Stimulated activated CD8-positive, alpha-beta memory T cell treated with anti-CD3 and anti-CD28 coated beads, Interleukin-4, amount 100 ng/mL, for 4 hours (primary cell): ENCODE results near the gene ARPC5.
"Not testable (repeated sequence)": the region's sequence is repeated elsewhere in the genome, so short reads cannot be mapped to it uniquely, and the experiment has no call there.

Experiments
- DNase-seq, 2 donors: peaks; one replicate each; pipeline ENCODE4 v3.0.0-alpha.2; 2020; ENCODE audit warnings: low read depth in 2 of 2, low spot score in 1 of 2

ARPC5 gene

GRCh38 chr1:183646776-183647175 lies 11.2 kb upstream of the ARPC5 start:
- DNase-seq: no peak

GRCh38 chr1:183645531-183645930 lies 9.9 kb upstream of the ARPC5 start:
- no peak for DNase-seq

DNA sequence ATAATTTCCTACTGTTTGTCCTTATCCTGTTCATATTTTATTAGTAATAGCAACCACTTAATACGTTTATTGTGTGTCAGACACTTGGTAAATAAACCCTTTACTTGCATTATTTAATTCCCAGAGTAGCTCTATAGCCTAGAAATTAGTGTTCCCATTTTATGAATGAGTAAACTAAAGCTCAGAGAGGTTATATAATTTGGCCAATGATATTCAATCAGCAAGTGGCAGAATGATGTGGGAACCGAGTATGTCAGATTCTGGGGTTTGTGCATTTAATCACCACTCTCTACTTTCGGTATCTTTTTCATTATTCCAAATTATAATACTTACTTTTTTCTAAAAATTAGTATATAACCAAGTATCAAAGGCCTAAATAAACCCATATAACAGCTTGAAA lies 6.6 kb upstream of the ARPC5 start:
- no peak for DNase-seq

DNA sequence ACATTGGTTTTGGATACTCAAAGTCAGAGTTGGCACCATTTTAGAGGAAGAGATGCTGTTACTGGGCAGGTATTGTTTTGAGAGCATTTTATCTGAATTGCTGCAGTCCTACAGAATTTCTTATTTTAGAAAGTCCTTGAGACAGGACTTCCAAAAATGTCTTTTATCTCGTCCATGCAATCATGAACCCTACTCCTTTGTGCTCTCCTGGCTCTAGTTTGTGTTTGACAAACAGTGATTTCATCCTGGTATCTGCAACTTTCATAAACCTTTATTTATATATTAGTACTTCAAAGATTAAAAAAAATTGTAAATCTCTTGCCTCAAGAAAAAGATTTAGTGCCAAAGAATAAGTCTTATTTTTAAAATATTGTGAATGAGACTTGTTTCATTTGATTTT lies 4.6 kb upstream of the ARPC5 start:
- no peak for DNase-seq

- DNase-seq: no peak
Measured at GRCh38 chr1:183638649-183639387, 3.2 kb upstream of the ARPC5 start.

DNA sequence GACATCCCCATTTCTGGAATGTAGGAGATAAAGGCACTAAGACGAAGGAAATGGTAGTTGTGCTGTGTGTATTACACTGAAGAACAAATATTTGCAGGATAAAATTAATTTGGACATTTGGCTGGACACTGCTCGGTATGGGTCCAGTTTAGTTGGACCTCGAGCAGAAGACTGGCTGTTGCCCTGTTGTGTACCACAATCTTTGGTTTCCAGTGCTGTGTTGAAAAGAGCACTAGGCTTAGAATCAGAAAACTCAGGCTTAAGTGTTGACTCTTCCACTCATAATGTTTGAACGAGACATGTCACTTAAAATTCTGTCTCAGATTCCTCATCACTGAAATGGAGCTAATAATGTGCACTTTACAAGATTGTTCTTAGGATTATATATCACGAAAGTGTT lies 1.2 kb upstream of the ARPC5 start:
- no peak for DNase-seq

- no peak for DNase-seq
Measured at GRCh38 chr1:183636334-183636682, 725 bp upstream of the ARPC5 start.

DNA sequence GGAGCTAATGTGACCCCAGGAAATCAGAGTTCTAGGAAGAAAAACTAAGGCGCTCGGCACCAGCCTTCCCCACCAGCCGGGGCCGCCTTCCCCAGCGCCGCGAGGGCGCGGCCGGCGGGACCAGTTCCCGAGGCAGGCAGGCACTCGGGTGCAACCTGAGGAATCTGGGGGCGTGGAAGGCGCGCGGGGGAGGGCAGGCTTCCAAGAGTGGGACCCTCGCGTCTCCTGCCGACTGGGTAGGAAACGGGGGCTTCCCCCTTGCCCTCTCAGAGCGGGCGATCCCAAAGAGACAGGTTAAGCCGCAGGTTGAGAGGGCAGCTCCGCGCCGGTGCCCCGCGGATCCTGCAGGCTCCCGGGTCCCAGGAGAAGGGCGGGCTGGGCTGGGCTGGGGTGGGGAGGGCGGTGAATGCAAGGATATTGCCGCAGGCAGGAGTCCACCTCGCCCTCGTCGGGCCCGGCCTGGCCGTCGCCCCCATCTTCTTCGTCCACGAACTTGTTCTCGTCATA lies 431 bp downstream of the ARPC5 start:
- no peak for DNase-seq

GRCh38 chr1:183634429-183635065 lies 1.0 kb downstream of the ARPC5 start:
- no peak for DNase-seq

DNA sequence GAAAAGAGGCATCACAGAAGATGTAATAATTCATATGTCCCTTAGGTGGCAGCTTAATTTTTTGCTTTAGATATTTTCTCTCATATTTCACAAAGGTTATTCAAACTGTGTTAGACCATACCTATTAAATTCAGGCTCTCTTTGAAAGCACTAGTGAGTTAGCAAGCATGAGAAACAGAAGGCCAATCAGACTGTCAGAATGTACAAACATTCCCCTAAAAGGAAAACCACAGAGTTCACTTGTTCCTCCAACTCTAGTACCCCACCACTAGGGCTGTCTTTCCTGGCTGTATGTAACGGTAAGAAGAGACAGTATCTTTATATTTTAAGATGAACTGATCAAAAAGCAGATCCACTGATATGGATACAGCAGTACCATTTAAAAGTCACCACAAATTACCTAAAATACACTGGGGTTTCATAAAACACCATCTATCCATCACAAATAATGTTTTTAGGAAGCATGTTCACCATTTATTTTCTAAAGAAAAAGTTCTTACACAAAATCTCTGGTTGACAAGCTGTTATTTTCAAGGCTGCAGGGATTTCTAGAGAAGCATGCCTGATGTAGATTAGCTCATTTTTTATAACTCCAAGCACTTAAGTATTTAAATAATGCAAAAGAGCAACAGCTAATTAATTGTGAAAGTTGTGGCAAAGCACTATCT lies 1.8 kb downstream of the ARPC5 start:
- no peak for DNase-seq

GRCh38 chr1:183632964-183633363 lies 2.6 kb downstream of the ARPC5 start:
- DNase-seq: no peak

DNA sequence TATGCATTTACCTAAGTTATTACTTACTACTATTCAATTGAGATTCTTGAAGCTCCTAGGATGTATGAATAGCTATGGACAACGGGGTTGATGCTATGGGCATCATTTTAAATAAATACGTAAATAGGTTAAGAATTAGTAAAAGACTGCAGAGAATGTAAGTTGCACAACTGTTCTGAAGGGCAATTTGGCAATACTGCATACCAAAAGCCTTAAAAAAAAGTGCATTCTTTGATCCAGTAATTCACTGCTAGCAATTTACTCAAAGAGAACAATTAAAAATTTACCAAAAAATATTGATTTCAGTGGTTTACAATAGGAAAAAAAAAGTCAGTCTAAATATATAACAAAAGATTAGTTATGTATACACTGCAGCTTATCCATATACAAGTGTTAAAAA lies 3.5 kb downstream of the ARPC5 start:
- DNase-seq: no peak

- no peak for DNase-seq
Measured at GRCh38 chr1:183630748-183631147, 4.8 kb downstream of the ARPC5 start.

DNA sequence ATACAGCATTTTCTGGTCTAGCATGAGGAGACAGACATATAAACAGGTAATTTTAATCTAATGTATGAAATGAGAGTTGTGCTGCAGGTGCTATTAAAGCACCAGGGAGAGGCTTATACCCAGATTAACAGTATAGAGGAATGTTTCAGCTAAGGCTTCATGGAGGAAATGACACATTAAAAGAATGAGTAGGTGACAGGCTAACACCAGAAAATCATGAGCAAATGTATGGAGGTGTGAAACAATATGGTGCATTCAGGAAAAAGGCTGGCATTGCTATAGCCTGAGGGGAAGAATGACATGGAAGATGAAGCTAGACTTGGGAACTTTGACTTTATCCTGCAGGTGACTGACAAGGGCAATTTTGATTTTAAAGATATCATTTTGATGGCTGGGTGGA lies 7.0 kb downstream of the ARPC5 start:
- no peak for DNase-seq

GRCh38 chr1:183626236-183626635 lies 9.3 kb downstream of the ARPC5 start:
- not testable (repeated sequence) for DNase-seq

GRCh38 chr1:183622884-183623785 lies 12.4 kb downstream of the ARPC5 start:
- DNase-seq: no peak

- no peak for DNase-seq
Measured at GRCh38 chr1:183622013-183622412, 13.6 kb downstream of the ARPC5 start.

DNA sequence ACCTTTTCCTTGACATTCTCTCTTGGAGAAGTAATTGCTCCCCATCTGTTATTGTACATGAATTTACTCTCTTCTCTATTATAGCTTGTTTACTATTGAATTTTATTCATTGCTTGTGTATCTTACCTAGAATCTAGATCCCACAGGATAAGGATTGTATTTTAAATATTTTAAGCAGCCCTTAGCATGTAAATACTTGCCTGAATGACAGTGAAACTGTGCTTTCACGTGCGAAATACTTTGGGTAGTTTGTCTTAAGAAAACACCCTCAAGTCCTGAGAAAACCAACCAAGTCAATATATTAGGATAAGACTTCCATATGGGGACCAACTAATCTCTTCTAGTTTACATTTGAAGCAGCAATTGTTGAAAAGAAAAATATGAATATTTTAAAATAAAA lies 15.3 kb downstream of the ARPC5 start:
- DNase-seq: no peak

- no peak for DNase-seq
Measured at GRCh38 chr1:183619781-183620180, 15.8 kb downstream of the ARPC5 start.

DNA sequence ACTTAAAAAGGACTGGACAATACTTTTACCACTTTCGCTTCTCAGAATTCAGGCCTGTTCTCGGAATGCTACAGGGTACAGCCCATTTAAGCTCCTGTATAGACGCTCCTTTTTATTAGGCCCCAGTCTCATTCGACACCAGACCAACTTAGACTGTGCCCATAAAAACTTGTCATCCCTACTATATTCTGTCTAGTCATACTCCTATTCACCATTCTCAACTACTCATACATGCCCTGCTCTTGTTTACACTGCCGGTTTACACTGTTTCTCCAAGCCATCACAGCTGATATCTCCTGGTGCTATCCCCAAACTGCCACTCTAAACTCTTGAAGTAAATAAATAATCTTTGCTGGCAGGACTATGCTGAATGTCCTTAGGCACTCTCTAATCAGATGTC lies 17.4 kb downstream of the ARPC5 start:
- DNase-seq: not testable (repeated sequence)

- not testable (repeated sequence) for DNase-seq
Measured at GRCh38 chr1:183612975-183613374, 22.6 kb downstream of the ARPC5 start.
